GM12892 (cell line): Measurements from ENCODE around the gene PPT1. TPM values are rescaled to one million over a fixed set of nuclear protein-coding genes. Genes with fewer than 3 reads are reported as not detected.

Experiments
- DNase-seq: peaks from one replicate; pipeline ENCODE4 v3.0.0; 2011; ENCODE audit not compliant: insufficient read length
- FAIRE-seq: peaks from 2 replicates; lab custom pipeline; 2011; peaks lifted over from hg19 to GRCh38; lab: Jason Lieb, UNC
- POLR2A ChIP-seq: IDR thresholded peaks from 2 replicates; pipeline ENCODE4 v1.6.1; 2011; ENCODE audit warnings: low read depth, low read length, control low read depth
- POLR2AphosphoS5 ChIP-seq: IDR thresholded peaks from 2 replicates; pipeline ENCODE4 v1.6.1; 2011; ENCODE audit warnings: low read depth, low read length, control low read depth
- TAF1 ChIP-seq: IDR thresholded peaks from 2 replicates; pipeline ENCODE4 v1.6.1; 2011; ENCODE audit warnings: low read depth, mild to moderate bottlenecking, control low read depth, low read length, borderline replicate concordance
- polyA plus RNA-seq: library from polyadenylated mRNA; unstranded; fragments of >200 nt; gene quantifications from one replicate; pipeline ENCODE4 v1.2.1, GENCODE V29; 2012; ENCODE audit warnings: missing spikeins, inconsistent platforms; ENCODE audit not compliant: missing spikeins

Gene PPT1
- polyA plus RNA-seq: 72.1 TPM

- DNase-seq (peak; percentile 68), FAIRE-seq (peak; percentile 93)
- TF ChIP-seq POLR2A (peak; percentile 89), POLR2AphosphoS5 (peak; percentile 82), TAF1 (peak; percentile 77)
Measured at GRCh38 chr1:40096977-40097782, at the start of gene PPT1. Gene PPT1, minus strand, starts transcription at chr1:40097252. Its CDS starts 14 bp downstream, at chr1:40097238.

- DNase-seq (no peak), FAIRE-seq (peak; percentile 97)
- TF ChIP-seq TAF1: no peak
- no peak for TF ChIP-seq POLR2A
- TF ChIP-seq POLR2AphosphoS5: no peak
Measured at GRCh38 chr1:40143891-40144575, 47.0 kb upstream of the PPT1 start.

- no peak for FAIRE-seq
- DNase-seq: no peak
- TF ChIP-seq TAF1 (no peak), POLR2A (no peak), POLR2AphosphoS5 (no peak)
Measured at GRCh38 chr1:40141878-40142535, 45.0 kb upstream of the PPT1 start.

GRCh38 chr1:40140211-40140973 is 43.3 kb upstream of the PPT1 start:
- TF ChIP-seq TAF1 (no peak), POLR2A (no peak), POLR2AphosphoS5 (no peak)
- FAIRE-seq (no peak), DNase-seq (no peak)

GRCh38 chr1:40133839-40134238 is 36.8 kb upstream of the PPT1 start:
- DNase-seq: no peak
- FAIRE-seq: no peak
- TF ChIP-seq POLR2AphosphoS5 (no peak), POLR2A (no peak)

GRCh38 chr1:40133312-40133665 is 36.2 kb upstream of the PPT1 start:
- DNase-seq (no peak), FAIRE-seq (no peak)
- TF ChIP-seq POLR2A (no peak), POLR2AphosphoS5 (no peak), TAF1 (no peak)

GRCh38 chr1:40132383-40133311 is 35.6 kb upstream of the PPT1 start:
- TF ChIP-seq POLR2AphosphoS5: no peak
- no peak for TF ChIP-seq TAF1
- TF ChIP-seq POLR2A: no peak
- FAIRE-seq: no peak
- no peak for DNase-seq

- TF ChIP-seq TAF1 (no peak), POLR2AphosphoS5 (no peak), POLR2A (no peak)
- FAIRE-seq: no peak
- no peak for DNase-seq
Measured at GRCh38 chr1:40130892-40131291, 33.8 kb upstream of the PPT1 start.

- TF ChIP-seq POLR2A (no peak), POLR2AphosphoS5 (no peak), TAF1 (no peak)
- FAIRE-seq: no peak
- no peak for DNase-seq
Measured at GRCh38 chr1:40122855-40123254, 25.8 kb upstream of the PPT1 start.

- DNase-seq (no peak), FAIRE-seq (no peak)
- TF ChIP-seq TAF1 (no peak), POLR2AphosphoS5 (no peak), POLR2A (no peak)
Measured at GRCh38 chr1:40120128-40120527, 23.1 kb upstream of the PPT1 start.
